Pons (tissue), 1 donor: Measurements from ENCODE around the gene LIPE.
"Not testable (repeated sequence)": the region's sequence is repeated elsewhere in the genome, so short reads cannot be mapped to it uniquely, and the experiment has no call there.

ENCODE experiments used
- DNase-seq: peaks from one replicate; pipeline ENCODE4 v3.0.0-alpha.2; 2016; ENCODE audit warnings: low spot score

Gene LIPE

GRCh38 chr19:42448306-42448705 lies 21.1 kb upstream of the LIPE start:
- DNase-seq = not testable (repeated sequence)

GRCh38 chr19:42445948-42446347 lies 18.8 kb upstream of the LIPE start:
- DNase-seq = no peak

DNA sequence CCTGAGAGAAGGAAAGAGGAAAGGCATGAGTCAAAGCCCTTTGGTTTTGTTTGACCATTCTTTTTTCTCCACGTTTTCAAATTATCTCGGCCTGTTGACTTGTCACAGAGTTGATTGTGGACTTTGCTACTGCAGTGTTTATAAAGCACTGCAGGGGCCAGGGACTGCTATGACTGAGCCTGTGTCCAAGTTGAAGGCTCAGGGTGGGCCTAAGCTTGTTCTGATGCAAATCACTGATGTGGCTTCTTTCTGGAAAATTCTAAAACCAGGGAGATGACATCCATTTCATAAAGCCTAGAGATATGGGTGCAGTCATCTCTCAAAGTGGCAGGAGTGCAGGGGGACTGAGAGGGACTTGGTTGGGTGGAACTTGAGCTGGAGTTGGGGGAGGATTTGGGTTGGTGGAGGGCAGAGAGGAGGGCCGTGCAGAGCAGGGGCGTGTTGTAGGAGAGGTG lies 16.8 kb upstream of the LIPE start:
- no peak for DNase-seq

DNA sequence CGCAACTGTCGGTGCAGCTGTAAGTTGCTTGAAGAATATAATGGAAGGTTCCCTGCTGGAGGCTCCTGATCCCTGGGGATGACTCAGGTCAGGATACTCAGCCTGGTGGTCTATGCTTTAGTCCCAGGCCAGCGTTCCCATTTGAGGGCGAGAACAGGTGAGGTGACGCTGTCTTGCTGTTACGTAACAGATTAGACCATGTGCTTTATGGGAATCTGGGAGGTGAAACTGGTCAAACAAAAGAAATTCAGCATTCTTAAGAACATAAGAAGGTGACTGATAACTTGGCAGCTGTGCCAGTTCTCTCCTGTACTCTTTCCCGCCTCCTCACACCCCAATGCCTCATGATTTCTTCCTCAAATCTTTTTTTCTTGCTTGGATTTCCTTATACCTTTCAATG lies 15.6 kb upstream of the LIPE start, which contains the start of gene CXCL17:
TSS of gene CXCL17 (minus strand) at position 114 of the 400 bp plus-strand sequence. CDS start 114 bp downstream, outside the sequence.
- no peak for DNase-seq

GRCh38 chr19:42441049-42441445 lies 13.9 kb upstream of the LIPE start:
- DNase-seq = no peak

GRCh38 chr19:42440357-42441048 lies 13.3 kb upstream of the LIPE start:
- DNase-seq = no peak

GRCh38 chr19:42436006-42436405 lies 8.8 kb upstream of the LIPE start:
- no peak for DNase-seq

- no peak for DNase-seq
These were observed 8.1 kb upstream of the LIPE start for GRCh38 chr19:42435316-42435715.

DNA sequence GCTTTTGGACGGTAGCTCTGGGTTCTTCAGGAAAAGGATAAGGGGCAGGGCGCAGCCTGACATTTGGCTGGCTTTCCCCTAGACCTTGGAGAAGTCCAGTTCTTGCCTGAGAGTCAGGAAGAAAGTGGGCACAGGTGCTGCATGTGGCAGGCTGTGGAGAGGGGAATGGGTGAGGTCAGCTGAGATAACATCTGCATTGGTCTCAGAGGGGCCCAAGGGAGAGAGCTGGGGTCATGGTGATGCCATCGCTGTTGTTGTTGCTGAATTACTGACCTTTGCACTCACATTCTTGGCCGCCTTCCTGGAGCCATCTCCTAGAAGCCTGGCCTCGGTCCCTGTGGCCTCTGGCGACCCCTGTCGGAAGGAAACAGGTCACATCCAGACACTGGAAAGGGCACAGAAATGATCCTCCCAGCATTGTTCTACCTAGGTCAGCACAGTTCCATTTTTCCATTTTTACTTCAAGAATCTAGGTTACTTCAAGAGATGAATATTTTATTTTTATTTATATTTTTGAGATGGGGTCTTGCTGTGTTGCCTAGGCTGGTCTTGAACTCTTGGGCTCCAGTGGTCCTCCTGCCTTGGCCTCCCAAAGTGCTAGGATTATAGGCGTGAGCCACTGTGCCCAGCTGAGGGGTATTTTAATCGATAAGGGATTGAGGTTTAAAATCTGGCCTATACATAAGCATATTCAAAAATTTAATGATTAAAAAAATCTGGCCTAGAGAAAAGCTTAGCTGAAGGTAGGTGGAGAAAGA lies 6.5 kb upstream of the LIPE start:
- DNase-seq = peak; percentile 92

DNA sequence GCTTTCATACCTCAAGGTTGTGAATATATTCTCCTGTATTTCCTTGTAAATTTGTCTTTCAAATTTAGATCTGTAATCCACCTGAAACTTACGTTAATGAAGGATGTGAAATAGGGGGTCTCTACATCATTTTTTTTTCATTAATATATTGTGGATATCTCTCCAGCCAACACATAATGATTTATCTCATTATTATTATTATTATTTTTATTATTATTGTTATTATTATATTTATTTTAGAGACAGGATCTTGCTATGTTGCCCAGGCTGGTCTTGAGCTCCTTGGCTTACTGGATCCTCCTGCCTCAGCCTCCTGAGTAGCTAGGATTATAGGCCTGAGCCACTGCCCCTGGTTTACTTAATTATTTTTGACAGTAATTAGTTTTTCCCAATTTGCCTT lies 4.3 kb upstream of the LIPE start:
- no peak for DNase-seq

- no peak for DNase-seq
These were observed 1.5 kb upstream of the LIPE start for GRCh38 chr19:42428676-42429075.

GRCh38 chr19:42426643-42427042 lies 545 bp downstream of the LIPE start:
- DNase-seq = no peak

DNA sequence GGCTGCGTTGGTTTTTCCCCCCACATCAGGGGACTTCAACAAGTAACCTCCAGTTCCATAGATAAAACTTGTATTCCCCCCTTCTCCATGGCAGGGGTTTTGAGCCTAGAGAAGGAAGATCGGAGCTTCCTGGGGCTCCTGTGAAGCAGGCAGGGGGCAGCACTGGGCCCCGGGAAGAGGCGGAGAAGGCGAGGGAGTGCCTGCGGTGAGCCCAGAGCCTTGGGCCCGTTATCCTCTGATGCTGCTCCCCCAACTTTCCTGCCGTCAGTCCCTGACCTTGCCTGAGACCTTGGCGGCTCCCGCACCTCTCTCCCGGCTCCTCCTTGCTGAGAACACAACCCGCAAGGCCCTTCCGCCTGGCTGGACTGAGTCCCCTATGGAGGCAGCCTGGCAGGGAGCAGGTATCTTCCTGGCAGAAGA lies 2.5 kb downstream of the LIPE start:
- no peak for DNase-seq

GRCh38 chr19:42424345-42424707 lies 2.9 kb downstream of the LIPE start:
- DNase-seq = no peak

GRCh38 chr19:42423462-42424344 lies 3.5 kb downstream of the LIPE start:
- DNase-seq = peak; percentile 96

GRCh38 chr19:42422901-42423461 lies 4.2 kb downstream of the LIPE start:
- no peak for DNase-seq

- no peak for DNase-seq
These were observed 4.9 kb downstream of the LIPE start for GRCh38 chr19:42422092-42422900.

DNA sequence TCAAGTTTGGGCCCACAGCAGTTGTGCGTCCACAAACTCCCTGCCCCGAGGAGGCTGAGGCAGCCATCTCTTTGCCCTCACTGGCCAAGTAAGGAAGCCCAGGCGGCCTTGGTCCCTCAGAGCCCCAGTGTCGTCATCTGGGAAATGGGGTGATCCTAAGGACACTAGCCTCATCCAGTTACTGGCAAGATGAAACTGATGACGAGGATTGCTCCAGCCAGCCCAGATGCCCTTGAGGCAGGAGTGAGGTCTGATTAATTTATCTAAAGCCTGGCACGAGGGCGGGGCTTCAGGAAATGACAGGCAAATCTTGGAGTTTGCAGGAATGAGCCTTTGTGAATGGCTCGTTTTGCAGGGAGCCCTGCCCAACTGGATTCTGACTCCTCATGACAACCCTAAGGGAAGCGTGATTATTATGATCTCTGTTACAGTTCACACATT lies 5.6 kb downstream of the LIPE start:
- DNase-seq = no peak

GRCh38 chr19:42421101-42421500 lies 6.1 kb downstream of the LIPE start:
- DNase-seq = no peak

- no peak for DNase-seq
These were observed 7.1 kb downstream of the LIPE start for GRCh38 chr19:42420055-42420544.

DNA sequence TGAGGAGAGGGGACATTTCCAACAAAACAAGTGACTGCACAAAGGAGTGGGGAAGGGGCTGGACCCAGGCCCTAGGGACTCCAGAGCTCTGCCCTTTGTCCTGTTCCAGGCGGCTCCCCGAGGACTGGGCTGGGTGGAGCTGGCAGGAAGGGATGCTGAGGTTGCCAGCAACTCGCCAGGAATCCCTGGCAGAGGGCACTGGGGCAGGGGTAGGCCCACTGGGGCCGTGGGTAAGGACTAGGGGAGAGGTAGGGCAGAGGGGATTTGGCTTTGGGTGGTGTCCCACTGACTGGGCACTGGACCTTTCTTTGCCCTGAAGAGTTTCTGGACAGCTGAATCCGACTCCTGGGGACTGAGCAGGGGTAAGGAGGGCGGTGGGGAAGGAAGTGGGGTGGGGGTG lies 7.9 kb downstream of the LIPE start:
- DNase-seq = no peak
